Peyer's patch (tissue), 4 donors: ENCODE measurements around the gene GOT1. TPM values are rescaled to one million over a fixed set of nuclear protein-coding genes. Genes with fewer than 3 reads are reported as not detected.

Source experiments
- DNase-seq, 3 donors: peaks; one replicate each; pipeline ENCODE4 v3.0.0-alpha.2; 2017 to 2019
- H3K27ac ChIP-seq, 4 donors: fragments of 200-600 bp; sonication (generic); one replicate each; pipeline ENCODE4 v1.5.1; 2016 to 2019
- H3K27me3 ChIP-seq, 2 donors: fragments of 200-600 bp; sonication (generic); one replicate each; pipeline ENCODE4 v1.5.1; 2019
- H3K36me3 ChIP-seq, 3 donors: fragments of 200-600 bp; sonication (generic); one replicate each; pipeline ENCODE4 v1.5.1; 2016 to 2019
- H3K4me1 ChIP-seq, 4 donors: fragments of 200-600 bp; sonication (generic); one replicate each; pipeline ENCODE4 v1.5.1; 2016 to 2019
- H3K4me3 ChIP-seq, 4 donors: fragments of 200-600 bp; sonication (generic); 1 replicate in 3 of 4; 2 replicates in 1 of 4; pipeline ENCODE4 v1.5.1; 2016 to 2019; ENCODE audit warnings: mild to moderate bottlenecking in 1 of 4
- H3K9me3 ChIP-seq, 4 donors: fragments of 200-600 bp; sonication (generic); one replicate each; pipeline ENCODE4 v1.5.1; 2016 to 2019; ENCODE audit warnings: mild to moderate bottlenecking in 1 of 4
- POLR2A ChIP-seq, 2 donors: fragments of 450-650 bp; IDR thresholded peaks; one replicate each; pipeline ENCODE4 v1.5.1; 2017; ENCODE audit warnings: antibody characterized with exemption in 2 of 2, mild to moderate bottlenecking in 2 of 2, moderate library complexity in 2 of 2
- total RNA-seq, 4 donors: library from RNA; depleted of rRNA; stranded (reverse); fragments of >200 nt; gene quantifications; one replicate each; pipeline ENCODE4 v1.1.0, GENCODE V29; 2016
- TF ChIP-seq, protein P1 (sequence below), 6 experiments: fragments of 450-650 bp in 4 of 6; fragments of 200-600 bp in 2 of 6; sonication (generic) in 1 of 6; IDR thresholded peaks; one replicate each; pipeline ENCODE4 v1.5.1; 2017 to 2019; ENCODE audit warnings: antibody characterized with exemption in 6 of 6, mild to moderate bottlenecking in 3 of 6, moderate library complexity in 1 of 6

Gene GOT1
- total RNA-seq, 4 donors from 2014 or later: 78.4 to 141 (median 110) TPM

- Histone ChIP-seq H3K27ac (no peak overlapping the region), H3K4me1 (no peaks in the 10 kb centered on the region), H3K4me3 (no peak overlapping the region), H3K9me3 (no peaks in the 10 kb centered on the region), H3K36me3 (no peaks in the 10 kb centered on the region), H3K27me3 (no peaks in the 10 kb centered on the region)
- TF ChIP-seq POLR2A (IDR thresholded peaks at IDR 0.05): no peak
- TF ChIP-seq, protein P1, sequence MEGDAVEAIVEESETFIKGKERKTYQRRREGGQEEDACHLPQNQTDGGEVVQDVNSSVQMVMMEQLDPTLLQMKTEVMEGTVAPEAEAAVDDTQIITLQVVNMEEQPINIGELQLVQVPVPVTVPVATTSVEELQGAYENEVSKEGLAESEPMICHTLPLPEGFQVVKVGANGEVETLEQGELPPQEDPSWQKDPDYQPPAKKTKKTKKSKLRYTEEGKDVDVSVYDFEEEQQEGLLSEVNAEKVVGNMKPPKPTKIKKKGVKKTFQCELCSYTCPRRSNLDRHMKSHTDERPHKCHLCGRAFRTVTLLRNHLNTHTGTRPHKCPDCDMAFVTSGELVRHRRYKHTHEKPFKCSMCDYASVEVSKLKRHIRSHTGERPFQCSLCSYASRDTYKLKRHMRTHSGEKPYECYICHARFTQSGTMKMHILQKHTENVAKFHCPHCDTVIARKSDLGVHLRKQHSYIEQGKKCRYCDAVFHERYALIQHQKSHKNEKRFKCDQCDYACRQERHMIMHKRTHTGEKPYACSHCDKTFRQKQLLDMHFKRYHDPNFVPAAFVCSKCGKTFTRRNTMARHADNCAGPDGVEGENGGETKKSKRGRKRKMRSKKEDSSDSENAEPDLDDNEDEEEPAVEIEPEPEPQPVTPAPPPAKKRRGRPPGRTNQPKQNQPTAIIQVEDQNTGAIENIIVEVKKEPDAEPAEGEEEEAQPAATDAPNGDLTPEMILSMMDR (IDR thresholded peaks at IDR 0.05): no peak
- no peak for DNase-seq
These were observed 63.8 kb downstream of the GOT1 start for GRCh38 chr10:99366666-99367065.

DNA sequence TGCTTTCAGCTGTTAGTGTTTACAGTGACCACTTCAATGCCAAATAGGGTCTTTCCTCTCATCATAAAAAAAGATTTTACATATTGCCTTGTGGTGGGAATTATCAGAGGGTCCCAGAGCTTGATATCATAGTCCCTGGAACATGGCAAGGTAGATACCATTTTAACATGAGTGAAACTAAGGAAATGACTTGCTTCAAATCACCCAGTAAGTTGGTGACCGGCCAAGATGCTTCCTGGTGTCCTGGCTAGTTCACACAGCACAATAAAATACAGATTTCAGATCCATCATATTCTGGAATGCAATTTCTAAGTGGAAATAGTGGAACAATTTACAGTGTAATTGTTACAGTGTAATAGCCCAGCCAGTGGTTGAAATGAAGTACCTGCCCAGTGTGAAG, 64.7 kb downstream of the GOT1 start:
- H3K4me1 ChIP-seq: no peaks in the 10 kb centered on the region
- H3K9me3 ChIP-seq: no peaks in the 10 kb centered on the region
- no peak overlapping the region for H3K4me3 ChIP-seq
- no peaks in the 10 kb centered on the region for H3K27me3 ChIP-seq
- TF ChIP-seq, protein P1 (IDR thresholded peaks at IDR 0.05): no peak
- TF ChIP-seq POLR2A (IDR thresholded peaks at IDR 0.05): no peak
- H3K27ac ChIP-seq: no peak overlapping the region
- DNase-seq: no peak
- no peaks in the 10 kb centered on the region for H3K36me3 ChIP-seq

DNA sequence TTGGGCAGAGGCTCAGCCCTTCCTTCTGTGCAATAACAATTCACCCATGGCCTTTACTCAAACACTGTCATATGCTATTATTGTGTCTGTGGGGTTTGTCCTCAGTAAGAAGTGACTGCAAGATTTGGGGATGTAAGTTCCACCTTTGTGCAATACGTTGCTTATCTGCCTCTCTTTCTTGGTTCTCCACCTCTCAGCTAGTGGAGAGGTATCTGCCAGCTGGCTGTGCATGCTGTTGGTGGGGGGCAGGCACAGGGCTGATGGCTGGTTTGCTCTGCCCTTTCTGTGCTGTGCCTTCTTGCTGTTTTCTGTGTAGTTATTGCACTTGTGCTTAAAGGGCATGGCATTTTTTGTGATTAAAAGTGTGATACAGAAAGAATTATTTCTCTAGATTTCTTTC, 65.1 kb downstream of the GOT1 start:
- no peak for TF ChIP-seq POLR2A (IDR thresholded peaks at IDR 0.05)
- TF ChIP-seq, protein P1 (IDR thresholded peaks at IDR 0.05): no peak
- no peaks in the 10 kb centered on the region for H3K36me3 ChIP-seq
- H3K27me3 ChIP-seq: no peaks in the 10 kb centered on the region
- H3K27ac ChIP-seq: no peak overlapping the region
- no peaks in the 10 kb centered on the region for H3K4me1 ChIP-seq
- H3K4me3 ChIP-seq: no peak overlapping the region
- no peak for DNase-seq
- H3K9me3 ChIP-seq: no peaks in the 10 kb centered on the region

GRCh38 chr10:99364125-99364524, 66.3 kb downstream of the GOT1 start:
- Histone ChIP-seq H3K27me3 (no peaks in the 10 kb centered on the region), H3K9me3 (no peaks in the 10 kb centered on the region), H3K4me1 (no peaks in the 10 kb centered on the region), H3K27ac (no peak overlapping the region), H3K36me3 (no peaks in the 10 kb centered on the region), H3K4me3 (no peak overlapping the region)
- no peak for DNase-seq
- no peak for TF ChIP-seq POLR2A (IDR thresholded peaks at IDR 0.05)

DNA sequence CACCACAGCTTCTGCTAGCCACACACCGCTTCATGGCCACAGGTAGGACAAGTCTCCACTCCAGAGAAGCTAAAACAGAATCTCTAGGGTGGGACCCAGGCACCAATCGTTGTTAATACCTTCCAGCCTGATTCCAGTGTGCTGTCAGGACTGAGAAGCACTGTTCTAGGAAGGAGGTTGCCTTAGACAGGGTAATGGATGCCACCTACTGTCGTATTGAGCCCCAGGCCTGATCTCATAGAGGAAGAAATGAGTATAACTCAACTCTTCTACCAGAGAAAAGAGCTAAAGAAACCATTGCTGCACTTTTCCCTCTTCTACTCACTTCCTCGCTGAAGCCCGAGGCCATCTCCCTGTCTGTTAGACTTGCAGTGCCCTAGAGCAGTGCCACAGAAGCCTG, 69.5 kb downstream of the GOT1 start:
- Histone ChIP-seq H3K4me3 (no peak overlapping the region), H3K27ac (no peak overlapping the region), H3K36me3 (no peaks in the 10 kb centered on the region), H3K27me3 (no peaks in the 10 kb centered on the region), H3K4me1 (no peaks in the 10 kb centered on the region), H3K9me3 (no peaks in the 10 kb centered on the region)
- no peak for TF ChIP-seq POLR2A (IDR thresholded peaks at IDR 0.05)
- TF ChIP-seq, protein P1 (IDR thresholded peaks at IDR 0.05): no peak
- no peak for DNase-seq

DNA sequence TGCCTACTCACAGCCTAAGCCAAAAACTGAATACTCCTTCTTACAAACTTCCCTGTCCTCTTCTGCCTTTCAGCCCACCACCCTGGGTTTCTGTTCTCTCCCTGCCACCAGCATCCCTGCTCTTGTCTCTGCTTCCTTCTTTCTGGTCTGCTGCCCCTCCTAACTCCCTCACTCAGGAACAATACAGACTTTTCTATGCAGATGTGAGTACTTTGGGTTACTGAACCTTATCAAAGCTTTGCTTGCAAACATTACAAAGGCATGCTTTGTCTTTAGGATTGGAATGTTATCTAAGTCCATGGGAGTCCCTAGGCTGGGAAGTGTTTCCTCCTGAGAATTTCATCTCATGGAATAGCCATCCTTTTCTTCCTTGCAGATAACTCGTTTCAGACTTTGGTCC, 72.3 kb downstream of the GOT1 start:
- TF ChIP-seq, protein P1 (IDR thresholded peaks at IDR 0.05): no peak
- no peak for TF ChIP-seq POLR2A (IDR thresholded peaks at IDR 0.05)

More for the DNA sequence above, 72.3 kb downstream of the GOT1 start:
- Histone ChIP-seq H3K4me1 (no peaks in the 10 kb centered on the region), H3K27ac (no peak overlapping the region), H3K9me3 (no peaks in the 10 kb centered on the region), H3K27me3 (no peaks in the 10 kb centered on the region), H3K36me3 (no peaks in the 10 kb centered on the region), H3K4me3 (no peak overlapping the region)
- DNase-seq: no peak
